SK-N-SH treated with all-trans-retinoic acid at 6 μM for 48 hours (cell line): Measurements from ENCODE around the gene CASP2.

Source experiments
- CREB5 ChIP-seq: fragments of 250-450 bp; sonication (Bioruptor Pico); IDR thresholded peaks from 2 replicates; pipeline ENCODE4 v1.5.1; 2020; ENCODE audit warnings: low read depth, mild to moderate bottlenecking, moderate library complexity
- CSRNP3 ChIP-seq: fragments of 250-450 bp; sonication (Bioruptor Pico); IDR thresholded peaks from 2 replicates; pipeline ENCODE4 v1.5.1; 2021; ENCODE audit warnings: mild to moderate bottlenecking, moderate library complexity
- ISL1 ChIP-seq: fragments of 250-450 bp; sonication (Bioruptor Pico); IDR thresholded peaks from 2 replicates; pipeline ENCODE4 v2.1.2; 2022; ENCODE audit warnings: mild to moderate bottlenecking, moderate library complexity
- POU6F1 ChIP-seq: fragments of 250-450 bp; sonication (Bioruptor Pico); IDR thresholded peaks from 2 replicates; pipeline ENCODE4 v1.8.0; 2021; ENCODE audit warnings: low read depth, mild to moderate bottlenecking, moderate library complexity, borderline replicate concordance
- ZC3H10 ChIP-seq: fragments of 250-450 bp; sonication (Bioruptor Pico); IDR thresholded peaks from 2 replicates; pipeline ENCODE4 v1.5.1; 2021; ENCODE audit warnings: mild to moderate bottlenecking, moderate library complexity

- TF ChIP-seq CSRNP3 (CRISPR knock-in tag) (no peak), POU6F1 (no peak), ZC3H10 (no peak), CREB5 (CRISPR knock-in tag) (no peak), ISL1 (CRISPR knock-in tag) (no peak)
Measured at GRCh38 chr7:143314127-143314526, 26.0 kb downstream of the CASP2 start.
